C4-2B (cell line): ENCODE measurements around the gene TRABD2A.
A peak's percentile ranks its signal among the peaks of the same experiment; 100 is the strongest.

Source experiments
- H3K27ac ChIP-seq: fragments of 450-650 bp; 2 replicates; pipeline ENCODE4 v1.5.1; 2017
- ZFX ChIP-seq: fragments of 450-650 bp; IDR thresholded peaks from 2 replicates; pipeline ENCODE4 v1.6.1; 2017
- TF ChIP-seq, protein P1 (sequence below): fragments of 450-650 bp; conservative IDR thresholded peaks from 2 replicates; pipeline ENCODE4 v1.5.1; 2017; ENCODE audit warnings: mild to moderate bottlenecking

The TRABD2A gene

DNA sequence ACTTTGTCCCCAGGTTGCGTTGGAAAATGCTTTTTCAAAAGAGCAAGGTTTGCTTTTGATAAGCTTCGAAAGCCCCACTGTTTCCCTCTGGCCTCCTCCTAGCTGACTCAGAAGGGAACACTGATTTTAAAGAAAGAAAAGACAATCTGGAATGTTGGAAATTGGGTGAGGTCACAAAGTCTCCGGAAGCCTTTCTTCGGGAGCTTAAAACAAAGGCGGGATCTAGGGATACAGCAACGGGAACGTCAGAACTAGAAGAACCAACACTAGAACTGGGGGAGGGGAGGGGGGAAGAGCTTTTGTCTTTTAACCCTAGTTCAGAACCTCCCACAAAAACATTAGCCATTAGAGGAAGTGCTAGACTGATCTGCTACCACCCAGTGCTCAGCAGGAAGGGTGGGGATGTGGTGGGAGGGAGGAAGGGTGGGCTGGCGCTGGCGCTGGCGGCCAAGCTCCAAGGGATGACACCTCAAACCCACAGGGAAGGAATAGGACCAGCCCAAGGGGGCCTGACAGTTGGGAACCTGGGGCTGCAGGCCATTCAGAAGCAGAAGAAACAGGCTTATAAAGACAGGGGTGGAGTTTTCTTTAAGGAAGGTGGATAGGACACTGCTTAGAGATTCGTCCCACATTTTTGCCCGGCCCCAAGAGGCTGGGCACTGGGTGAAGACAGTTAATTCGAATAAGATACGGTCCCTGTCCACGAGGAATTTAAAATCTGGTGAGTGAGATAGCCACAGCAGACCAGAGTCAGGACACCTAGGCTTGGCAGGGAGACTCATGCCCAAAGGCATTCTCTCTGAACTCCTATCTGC, 26.2 kb upstream of the TRABD2A start:
- no peak overlapping the region for H3K27ac ChIP-seq
- TF ChIP-seq, protein P1, sequence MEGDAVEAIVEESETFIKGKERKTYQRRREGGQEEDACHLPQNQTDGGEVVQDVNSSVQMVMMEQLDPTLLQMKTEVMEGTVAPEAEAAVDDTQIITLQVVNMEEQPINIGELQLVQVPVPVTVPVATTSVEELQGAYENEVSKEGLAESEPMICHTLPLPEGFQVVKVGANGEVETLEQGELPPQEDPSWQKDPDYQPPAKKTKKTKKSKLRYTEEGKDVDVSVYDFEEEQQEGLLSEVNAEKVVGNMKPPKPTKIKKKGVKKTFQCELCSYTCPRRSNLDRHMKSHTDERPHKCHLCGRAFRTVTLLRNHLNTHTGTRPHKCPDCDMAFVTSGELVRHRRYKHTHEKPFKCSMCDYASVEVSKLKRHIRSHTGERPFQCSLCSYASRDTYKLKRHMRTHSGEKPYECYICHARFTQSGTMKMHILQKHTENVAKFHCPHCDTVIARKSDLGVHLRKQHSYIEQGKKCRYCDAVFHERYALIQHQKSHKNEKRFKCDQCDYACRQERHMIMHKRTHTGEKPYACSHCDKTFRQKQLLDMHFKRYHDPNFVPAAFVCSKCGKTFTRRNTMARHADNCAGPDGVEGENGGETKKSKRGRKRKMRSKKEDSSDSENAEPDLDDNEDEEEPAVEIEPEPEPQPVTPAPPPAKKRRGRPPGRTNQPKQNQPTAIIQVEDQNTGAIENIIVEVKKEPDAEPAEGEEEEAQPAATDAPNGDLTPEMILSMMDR = no peak
- no peak for TF ChIP-seq ZFX

- H3K27ac ChIP-seq = peak overlapping the region; percentile 86
- TF ChIP-seq, protein P1 = no peak
- no peak for TF ChIP-seq ZFX
Observed at GRCh38 chr2:84906108-84906899, 25.4 kb upstream of the TRABD2A start.

DNA sequence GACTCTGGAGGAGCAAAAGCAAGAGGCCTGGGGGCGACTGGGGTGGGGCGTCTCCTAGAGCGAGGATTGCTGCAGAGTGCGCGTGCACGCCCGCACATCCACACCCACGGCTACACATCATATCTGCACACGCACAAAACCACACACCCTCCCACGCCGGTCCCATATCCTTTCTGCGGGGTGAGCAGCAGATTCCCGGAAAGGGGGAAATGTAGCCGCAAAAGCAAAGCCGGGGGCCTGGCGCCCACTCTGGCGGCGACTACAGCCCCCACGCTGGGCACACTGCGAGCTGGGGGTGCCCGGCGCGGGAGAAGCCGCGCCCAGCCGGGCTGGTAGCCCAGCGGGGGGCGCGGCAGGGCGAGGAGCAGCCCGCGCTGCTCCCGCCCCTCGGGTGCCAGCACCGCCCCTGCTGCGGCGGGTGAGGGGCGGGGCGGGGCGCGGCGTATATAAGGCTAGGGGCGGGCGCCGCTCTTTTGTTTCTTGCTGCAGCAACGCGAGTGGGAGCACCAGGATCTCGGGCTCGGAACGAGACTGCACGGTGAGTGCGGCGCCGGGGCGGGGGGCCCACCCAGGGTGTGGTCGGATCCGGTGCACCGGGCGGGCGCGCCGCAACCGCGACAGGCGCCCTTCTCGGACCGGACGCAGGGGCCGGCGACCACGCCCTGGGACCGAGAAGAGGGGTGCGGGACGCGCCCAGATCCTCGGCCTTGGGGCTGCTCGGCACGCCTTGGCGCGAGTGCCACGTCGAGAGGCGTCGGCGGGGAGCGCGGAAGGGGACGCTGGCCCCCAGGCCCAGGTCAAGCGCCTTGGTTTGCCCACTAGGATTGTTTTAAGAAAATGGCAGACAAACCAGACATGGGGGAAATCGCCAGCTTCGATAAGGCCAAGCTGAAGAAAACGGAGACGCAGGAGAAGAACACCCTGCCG, 24.6 kb upstream of the TRABD2A start, which contains the start of gene TMSB10:
Gene TMSB10, plus strand, starts transcription at position 476 of the 927 bp plus-strand sequence.
- peak within 1 kb of the TSS; percentile 86 for H3K27ac ChIP-seq

DNA sequence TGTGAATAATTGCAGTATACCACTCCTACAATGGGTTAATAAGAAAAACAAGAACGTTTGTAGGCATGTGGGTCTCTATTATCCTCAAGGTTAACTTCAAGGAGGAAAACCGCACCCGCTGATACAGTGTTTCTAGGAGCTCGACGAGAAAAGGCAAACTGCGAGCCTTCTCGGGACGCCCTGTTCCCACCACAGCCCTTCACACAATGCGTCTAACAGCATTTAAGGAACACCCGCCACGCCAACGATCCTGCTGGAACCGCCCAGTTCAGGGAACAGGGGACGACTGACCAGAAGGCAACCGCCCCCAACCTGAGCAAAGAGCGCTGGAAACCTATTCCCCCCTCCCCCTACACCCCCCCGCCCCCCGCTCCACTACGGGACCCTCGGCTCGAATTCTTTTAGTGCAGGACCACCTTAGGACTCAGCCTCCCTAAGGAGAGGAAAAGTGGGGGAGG, 23.9 kb upstream of the TRABD2A start:
- H3K27ac ChIP-seq = peak overlapping the region; percentile 86
- no peak for TF ChIP-seq ZFX
- TF ChIP-seq, protein P1 = no peak

More for the DNA sequence above, 24.6 kb upstream of the TRABD2A start, which contains the start of gene TMSB10:
- TF ChIP-seq ZFX = peak; percentile 44; the same call in 1 of the 2 replicates
- TF ChIP-seq, protein P1 = no peak; the same call in 1 of the 2 replicates

GRCh38 chr2:84904151-84904550, 23.3 kb upstream of the TRABD2A start:
- no peak for TF ChIP-seq ZFX
- TF ChIP-seq, protein P1 = no peak
- H3K27ac ChIP-seq = no peak overlapping the region

- TF ChIP-seq, protein P1 = no peak
- TF ChIP-seq ZFX = no peak
- no peak overlapping the region for H3K27ac ChIP-seq
Observed at GRCh38 chr2:84902526-84902925, 21.6 kb upstream of the TRABD2A start.
